IPS DF 4.7 (cell line): ENCODE data around the gene SLC5A11.
"Not testable (repeated sequence)": the region's sequence is repeated elsewhere in the genome, so short reads cannot be mapped to it uniquely, and the experiment has no call there.

ENCODE experiments used
- DNase-seq: peaks from one replicate; pipeline ENCODE4 v3.0.0-alpha.2; 2013; ENCODE audit warnings: low spot score; ENCODE audit errors: extremely low read depth

The SLC5A11 gene

DNA sequence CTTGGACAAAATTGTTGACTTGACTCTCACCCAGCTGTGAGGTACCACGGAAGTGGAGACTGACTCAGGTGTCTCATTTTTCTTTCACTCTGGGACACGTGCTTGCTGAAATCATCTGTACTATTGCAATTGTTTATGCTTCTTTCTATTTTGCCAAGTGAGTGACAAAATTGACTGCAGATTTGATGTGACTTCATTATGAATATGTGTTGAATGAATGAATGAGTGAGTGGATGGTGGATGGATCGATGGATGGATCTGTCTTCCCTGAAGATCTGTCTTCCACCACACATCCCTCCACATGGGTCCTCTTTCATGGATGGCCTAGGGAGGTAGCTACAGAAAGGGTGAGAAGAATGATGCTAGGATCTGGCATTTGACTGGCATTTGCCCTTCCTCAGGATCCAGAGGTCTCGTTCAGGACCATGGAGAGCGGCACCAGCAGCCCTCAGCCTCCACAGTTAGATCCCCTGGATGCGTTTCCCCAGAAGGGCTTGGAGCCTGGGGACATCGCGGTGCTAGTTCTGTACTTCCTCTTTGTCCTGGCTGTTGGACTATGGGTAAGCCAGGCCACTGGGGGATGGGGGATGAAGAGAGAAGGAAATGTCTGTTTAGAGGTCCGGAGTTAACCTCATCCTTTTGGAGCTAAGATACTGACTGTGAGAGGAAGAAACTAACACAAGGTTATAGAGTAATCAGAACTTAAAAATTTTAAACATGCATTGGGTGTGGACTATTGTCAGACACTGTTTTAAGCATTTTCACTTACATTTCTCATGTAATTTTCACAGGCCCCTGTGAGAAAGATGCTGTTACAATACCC lies 12.7 kb downstream of the SLC5A11 start:
- no peak for DNase-seq

DNA sequence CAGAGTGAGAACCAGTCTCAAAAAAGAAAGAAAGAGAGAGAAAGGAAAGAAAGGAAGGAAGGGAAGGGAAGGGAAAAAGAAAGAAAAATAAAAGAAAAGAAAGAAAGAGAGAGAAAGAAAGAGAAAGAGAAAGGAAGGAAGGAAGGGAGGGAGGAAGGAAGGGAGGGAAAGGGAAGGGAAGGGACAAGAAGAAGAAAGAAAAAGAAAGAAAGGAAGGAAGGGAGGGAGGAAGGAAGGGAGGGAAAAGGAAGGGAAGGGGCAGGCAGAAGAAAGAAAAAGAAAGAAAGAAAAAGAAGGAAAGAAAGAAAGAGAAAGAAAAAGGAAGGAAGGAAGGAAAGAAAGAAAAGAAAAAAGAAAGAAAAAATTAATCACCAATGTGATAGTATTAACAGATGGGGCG lies 15.7 kb downstream of the SLC5A11 start:
- no peak for DNase-seq

DNA sequence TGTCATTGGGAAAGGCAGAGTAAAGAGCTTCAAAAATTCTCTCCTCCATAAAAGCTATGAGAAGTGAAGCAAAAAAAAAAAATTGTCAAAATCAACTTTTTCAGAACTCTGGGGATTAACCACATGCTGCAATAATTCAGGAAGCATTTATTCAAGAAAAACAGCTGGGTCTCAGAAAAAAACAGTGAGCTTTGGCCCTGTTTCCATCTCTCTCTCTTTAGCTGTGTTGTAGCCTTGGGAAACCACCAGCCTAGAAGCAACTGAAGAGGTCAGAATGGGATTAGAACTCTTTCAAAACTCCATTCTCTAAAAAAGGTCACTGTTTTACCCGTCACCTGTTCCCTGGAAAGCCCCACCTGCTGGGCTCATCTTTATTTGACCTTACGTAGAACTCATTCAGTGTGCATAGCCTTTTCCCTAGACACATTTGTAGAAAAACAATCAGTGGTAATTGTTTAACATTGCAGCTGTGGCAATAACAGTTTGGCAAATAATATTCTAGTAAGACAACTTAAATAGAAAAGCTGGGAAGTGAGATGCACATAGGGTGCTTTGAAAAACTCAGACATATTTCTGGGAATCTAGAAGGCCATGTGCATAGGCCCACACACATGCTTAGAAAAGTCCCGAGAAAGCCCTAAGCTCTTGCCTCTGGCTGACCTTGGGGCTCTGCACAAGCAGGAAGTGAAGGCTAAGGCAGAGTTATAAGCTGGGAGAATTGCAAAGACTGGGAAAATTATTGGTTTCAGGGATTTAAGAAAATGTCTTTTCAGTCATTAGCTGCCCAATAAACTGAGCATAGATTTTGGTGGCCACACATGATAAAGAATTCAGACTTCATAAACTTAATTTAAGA lies 18.0 kb downstream of the SLC5A11 start:
- DNase-seq: no peak

DNA sequence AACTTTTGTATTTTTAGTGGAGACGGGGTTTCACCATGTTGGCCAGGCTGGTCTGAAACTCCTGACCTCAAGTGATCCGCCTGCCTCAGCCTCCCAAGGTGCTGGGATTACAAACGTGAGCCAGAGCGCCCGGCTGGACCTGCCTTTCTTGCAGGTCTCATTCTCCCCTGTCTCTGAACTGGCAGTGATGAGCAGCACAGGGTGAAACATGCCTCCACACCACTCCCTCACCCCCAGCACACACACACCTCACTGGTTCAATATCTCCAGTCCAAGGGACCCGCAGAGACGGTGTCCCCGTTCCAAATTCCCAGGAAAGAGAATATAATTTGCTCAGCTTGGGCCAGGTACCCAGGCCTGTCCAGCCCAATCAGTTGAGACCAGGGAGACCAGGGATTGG lies 23.3 kb downstream of the SLC5A11 start:
- DNase-seq: no peak

DNA sequence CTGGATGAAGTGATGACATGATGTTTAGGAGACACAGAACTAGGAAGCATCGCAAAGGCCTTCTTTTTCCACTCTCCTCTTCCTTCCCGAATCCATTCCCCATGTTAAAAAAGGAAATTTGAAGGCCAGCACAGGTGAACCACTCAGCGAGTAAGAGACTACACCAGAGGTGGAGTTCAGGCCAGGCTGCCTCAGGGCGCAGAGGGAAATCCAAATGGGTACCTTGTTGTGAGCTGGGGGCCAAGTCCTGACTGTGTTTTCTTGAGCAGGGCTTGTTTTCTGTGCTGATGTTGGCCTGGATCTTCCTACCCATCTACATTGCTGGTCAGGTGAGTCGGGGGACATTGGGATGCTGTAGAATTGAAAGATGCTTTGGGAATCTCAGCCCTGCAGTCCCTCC lies 26.1 kb downstream of the SLC5A11 start:
- DNase-seq: no peak

DNA sequence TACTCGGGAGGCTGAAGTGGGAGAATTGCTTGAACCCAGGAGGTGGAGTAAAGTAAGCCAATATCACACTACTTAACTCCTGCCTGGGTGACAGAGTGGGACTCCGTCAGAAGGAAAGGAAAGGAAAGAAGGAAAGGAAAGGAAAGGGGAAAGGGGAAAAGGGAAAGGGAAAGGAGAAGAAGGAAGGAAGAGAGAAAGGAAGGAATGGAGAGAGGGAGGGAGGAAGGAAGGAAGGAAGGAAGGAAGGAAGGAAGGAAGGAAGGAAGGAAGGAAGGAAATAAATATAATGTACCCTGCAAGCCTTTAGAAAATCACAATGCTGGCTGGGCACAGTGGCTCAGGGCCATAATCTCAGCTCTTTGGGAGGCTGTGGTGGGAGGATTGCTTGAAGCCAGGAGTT lies 27.3 kb downstream of the SLC5A11 start:
- no peak for DNase-seq

DNA sequence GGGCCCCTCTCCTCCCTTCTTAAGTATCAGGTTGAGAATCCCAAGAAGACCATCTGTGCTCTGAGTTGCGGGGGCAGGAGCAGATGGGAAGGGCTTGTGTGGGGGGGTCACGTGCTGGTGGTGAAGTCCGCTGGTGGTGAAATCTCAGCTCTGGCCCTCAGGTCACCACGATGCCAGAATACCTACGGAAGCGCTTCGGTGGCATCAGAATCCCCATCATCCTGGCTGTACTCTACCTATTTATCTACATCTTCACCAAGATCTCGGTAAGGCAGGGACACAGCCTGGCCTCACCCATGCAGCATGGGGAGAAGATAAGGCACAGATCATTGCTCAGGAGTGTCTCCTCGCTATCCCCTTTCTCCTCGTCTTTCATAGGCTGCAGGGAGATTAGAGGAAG lies 29.7 kb downstream of the SLC5A11 start:
- no peak for DNase-seq

DNA sequence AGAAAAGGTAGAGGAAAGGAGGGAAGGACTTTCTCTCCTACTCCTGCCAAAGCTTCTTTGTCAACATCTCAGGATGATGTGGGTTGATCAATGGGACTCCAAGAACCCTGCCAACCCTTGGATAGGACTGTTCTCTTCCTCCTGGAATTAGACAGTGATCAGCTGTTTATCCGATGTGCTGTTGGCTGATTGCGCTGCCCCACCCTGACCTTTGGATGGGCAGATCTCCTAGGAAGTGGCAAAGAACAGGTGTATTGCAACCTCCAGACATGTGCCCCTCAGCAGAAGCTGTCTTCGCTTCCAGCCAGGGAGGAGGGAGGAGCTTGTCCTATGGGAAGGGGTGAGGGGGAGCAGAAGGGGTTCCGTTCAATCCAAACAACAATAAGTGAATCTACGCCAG lies 30.5 kb downstream of the SLC5A11 start:
- no peak for DNase-seq

DNA sequence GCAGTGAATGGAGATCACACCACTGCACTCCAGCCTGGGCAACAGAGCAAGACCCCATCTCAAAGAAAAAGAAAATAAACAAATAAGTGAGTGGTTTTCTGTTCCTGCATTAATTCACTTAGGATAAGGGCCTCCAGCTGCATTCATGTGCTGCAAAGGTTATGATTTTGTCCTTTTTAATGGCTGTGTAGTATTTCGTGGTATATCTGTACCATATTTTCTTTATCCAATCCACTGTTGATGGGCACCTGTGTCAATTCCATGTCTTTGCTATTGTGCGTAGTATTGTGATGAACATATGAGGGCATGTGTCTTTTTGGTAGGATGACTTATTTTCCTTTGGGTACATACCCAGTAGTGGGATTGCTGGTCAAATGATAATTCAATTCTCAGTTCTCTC lies 33.9 kb downstream of the SLC5A11 start:
- DNase-seq: no peak

DNA sequence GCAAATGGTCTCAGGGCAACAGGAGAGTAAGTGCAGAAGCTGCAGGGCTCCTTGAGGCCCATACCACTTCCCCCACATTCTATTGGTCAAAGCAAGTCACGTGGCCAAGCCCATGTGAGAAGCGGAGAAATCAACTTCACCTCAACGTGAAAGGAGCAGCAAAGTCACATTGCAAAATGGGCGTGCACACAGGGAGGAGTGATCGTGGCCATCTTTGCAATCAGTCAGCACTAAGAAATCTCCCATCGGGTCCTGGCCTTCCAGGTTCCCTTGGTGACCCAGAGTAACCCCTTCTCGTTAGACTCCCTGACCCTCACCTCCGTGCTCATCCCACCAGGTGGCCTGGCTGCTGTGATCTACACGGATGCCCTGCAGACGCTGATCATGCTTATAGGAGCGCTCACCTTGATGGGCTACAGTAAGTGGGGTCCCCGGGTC lies 38.0 kb downstream of the SLC5A11 start:
- no peak for DNase-seq

DNA sequence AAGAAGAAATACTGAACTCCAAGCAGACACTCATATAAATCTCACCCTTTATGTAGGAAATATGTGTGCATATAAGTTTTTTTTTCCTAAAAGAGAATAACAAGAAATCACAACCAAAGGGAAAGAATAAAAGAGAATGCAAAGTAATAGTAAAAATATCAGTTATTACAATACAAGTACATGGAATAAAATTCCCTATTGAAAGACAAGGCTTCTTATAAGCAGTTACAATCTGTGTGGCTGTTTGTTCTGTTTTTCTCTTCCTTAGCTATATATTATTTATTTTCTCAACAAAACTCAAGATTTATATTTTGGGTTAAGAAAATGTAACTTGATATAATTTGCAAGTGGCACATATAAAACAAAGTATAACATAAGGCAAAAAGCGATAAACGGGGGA lies 41.7 kb downstream of the SLC5A11 start:
- DNase-seq: no peak

DNA sequence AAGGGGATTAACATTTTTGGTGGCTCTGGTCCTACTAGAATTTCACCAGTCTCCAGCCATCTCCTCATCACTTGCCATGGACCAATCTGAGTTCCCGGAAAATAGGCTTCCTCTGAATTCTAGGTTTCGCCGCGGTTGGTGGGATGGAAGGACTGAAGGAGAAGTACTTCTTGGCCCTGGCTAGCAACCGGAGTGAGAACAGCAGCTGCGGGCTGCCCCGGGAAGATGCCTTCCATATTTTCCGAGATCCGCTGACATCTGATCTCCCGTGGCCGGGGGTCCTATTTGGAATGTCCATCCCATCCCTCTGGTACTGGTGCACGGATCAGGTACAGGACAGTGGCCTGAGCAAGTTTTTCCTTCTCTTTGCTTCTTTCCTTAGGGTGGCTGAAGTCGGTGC lies 45.0 kb downstream of the SLC5A11 start:
- no peak for DNase-seq

DNA sequence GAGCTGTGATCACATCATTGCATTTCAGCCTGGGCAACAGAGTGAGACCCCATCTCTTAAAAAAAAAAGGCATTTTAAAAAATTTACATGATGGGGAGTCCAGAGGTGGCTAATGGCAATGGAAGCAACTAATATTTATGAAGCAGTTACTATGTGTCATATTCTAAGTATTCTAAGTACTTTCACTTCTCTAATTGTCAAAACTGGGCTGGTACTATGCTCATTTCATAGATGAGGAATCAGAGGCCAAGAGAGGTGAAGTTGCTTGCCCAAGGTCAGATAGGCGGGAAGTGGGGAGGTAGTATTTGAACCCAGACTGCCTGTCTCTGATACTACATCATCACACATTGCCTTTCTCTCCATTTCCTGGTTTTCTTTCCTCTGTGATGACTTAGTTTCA lies 50.7 kb downstream of the SLC5A11 start:
- no peak for DNase-seq

DNA sequence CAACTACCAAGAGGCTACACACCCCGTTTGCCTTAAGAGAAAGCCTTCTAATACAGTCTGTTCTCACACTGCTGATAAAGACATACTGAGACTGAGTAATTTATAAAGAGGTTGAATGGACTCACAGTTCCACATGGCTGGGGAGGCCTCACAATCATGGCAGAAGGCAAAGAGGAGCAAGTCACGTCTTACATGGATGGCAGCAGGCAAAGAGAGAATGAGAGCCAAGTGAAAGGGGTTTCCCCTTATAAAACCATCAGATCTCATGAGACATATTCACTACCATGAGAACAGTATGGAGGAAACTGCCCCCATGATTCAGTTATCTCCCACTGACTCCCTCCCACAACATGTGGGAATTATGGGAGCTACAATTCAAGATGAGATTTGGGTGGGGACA lies 51.8 kb downstream of the SLC5A11 start:
- DNase-seq: not testable (repeated sequence)

DNA sequence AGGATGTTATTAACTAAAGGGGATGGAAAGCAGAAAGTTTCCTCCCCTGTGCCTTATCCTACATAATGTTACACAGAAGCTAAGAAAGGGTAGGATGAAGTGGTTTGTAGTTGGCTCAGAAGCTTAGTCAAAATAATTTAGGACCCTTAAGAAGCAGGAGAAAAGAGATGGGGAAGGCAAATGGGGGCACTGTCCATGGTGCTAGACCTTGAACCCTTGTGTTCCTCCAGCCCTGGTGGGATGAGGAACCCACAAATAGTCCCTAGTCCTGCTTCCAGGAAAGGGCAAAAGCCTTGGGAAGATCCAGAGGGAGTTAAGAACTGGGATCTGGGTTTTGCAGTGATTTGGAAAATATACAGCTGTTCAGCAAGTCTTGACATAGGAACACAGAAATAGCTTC lies 54.5 kb downstream of the SLC5A11 start:
- no peak for DNase-seq

DNA sequence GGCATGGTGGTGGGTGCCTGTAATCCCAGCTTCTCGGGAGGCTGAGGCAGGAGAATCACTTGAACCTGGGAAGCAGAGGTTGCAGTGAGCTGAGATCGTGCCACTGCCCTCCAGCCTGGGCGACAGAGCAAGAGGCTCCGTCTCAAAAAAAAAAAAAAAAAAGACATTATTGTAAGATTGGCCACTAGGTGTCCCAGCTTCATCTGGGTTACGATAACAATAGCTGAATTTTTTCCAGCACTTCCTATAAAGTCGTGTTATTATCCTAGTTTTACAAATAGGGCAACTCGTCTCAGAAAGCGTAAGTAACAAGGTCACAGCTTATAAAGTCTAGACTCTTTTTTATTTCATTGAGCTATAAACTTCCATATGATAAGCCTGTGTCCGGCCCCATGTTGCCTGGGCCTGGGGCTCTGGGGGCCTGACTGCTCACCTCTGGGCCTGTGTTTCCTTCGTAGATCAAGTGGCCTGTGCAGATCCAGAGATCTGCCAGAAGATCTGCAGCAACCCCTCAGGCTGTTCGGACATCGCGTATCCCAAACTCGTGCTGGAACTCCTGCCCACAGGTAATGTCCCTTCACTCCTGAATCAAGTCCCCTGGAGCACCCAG lies 60.5 kb downstream of the SLC5A11 start:
- no peak for DNase-seq

DNA sequence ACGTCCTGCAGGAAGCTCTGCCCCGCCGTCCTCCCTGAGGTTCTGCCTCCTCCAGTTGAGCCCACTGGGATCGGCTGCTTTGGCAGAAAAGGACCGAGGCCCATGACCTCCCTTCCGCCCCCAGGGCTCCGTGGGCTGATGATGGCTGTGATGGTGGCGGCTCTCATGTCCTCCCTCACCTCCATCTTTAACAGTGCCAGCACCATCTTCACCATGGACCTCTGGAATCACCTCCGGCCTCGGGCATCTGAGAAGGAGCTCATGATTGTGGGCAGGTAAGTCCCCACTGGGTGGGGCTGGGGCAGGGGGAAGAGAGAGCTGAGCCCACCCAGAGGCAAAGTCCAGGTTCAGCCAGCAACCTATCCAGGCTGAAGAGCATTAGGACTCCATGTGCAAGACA lies 61.1 kb downstream of the SLC5A11 start:
- no peak for DNase-seq

DNA sequence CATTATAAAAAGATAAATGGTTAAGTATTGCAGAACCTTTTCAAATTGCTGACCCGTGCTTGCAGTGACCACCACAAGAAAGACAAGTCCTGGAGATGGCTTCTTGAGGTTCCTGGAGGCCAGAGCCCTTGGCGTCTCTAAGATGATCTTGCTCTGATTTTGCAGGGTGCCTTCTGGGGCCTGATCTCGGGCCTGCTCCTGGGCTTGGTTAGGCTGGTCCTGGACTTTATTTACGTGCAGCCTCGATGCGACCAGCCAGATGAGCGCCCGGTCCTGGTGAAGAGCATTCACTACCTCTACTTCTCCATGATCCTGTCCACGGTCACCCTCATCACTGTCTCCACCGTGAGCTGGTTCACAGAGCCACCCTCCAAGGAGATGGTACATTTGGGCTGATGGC lies 63.0 kb downstream of the SLC5A11 start:
- no peak for DNase-seq

DNA sequence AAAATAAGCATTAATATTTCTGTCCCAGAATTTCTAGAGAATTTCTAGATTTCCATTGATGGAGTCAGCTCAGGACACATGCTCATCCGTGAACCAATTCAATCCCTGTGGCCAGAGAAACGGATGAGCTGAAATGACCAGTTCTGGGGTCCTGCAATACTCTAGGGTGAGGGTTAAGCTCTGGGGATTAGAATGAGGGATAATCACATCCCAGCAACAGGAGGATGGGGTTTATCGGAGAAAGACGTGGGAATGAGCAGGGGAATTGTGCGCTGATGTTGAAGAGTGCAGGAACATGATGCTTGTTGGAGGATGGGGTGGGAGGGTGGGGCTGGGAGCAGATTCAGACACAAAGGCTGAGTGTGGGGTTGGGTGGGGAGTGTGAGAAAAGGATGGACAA lies 64.1 kb downstream of the SLC5A11 start:
- DNase-seq: no peak

DNA sequence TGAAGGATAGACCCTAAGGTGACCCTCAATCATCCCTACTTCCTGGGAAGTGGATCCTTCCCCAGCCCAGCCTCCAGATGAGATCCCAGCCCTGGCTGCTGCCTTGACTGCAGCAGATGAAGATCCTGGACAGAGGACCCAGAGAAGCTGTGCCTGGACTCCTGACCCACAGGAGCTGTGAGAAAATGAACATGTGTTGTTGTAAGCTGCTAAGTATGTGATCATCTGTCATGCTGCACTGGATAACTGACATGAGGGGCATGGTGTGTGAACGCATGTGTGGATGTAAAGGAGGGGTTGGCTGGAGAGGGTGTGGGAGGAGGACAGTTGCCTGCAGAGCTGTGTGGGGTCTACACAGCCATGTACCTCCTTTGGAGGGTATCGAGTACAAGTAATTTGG lies 69.3 kb downstream of the SLC5A11 start:
- no peak for DNase-seq

DNA sequence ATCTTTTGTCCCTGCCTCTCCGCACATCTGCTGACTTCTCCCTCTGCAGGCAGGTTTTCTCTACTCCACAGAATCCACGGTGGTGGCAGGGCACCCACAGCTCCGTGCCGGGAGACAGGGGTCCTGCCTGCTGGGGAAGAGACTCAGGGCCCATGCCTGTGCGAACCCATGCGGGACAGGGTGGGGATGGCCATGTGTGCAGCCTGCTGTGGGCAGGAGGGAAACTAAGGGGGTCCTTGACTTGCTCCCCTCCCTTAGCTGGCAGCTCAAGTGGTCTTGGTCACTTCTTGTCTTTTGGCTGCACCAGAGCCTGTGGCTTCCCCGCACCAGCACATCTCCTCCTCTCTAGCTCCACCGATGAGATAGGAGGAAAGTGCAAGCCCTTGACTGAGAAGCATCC lies 69.8 kb downstream of the SLC5A11 start:
- no peak for DNase-seq

DNA sequence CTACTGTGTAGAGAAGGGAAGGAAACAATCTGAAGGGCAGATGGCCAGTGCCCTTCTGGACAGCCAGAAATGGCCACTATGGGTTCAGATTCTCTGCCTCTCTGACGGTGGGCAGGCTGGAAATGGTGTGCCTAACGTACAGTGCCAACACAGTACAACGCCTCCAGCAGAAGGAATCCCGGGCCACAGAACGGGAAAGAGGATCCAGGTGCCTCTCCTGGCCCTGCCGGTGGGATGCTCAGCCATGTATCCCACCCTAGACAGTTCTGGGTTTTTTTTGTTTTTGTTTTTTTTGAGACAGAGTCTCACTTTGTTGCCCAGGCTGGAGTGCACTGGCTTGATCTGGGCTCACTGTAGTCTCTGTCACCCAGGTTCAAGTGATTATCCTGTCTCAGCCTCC lies 71.5 kb downstream of the SLC5A11 start:
- no peak for DNase-seq
